D341Med (cell line): ENCODE measurements around the gene RAPGEF3.

Experiments
- DNase-seq: peaks from one replicate; pipeline ENCODE4 v3.0.0; 2012; ENCODE audit warnings: low spot score

RAPGEF3 gene

GRCh38 chr12:47686645-47687240 is 71.9 kb downstream of the RAPGEF3 start:
- peak; percentile 52 for DNase-seq
